ENCODE results near the gene KLF5.

The KLF5 gene

DNA sequence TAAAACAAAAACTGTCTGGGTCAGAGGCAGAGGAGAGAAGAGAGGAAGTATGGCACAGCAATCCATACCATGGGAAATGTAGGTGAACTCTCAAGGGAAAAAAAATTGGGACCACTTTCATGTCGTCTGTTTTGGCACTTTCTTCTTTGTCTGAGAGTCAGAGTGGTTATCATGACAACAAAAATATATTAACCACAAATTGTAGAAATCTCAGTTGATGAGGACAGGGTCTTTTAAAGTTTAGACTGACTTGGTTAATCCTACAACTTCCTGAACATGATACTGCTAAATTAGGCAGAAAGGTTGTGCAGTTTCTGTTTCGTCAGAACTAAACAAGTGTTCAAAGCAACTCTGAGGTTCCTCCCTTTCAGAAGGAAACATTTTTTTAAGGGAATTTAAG lies 15.2 kb downstream of the KLF5 start:
- H3K36me3 ChIP-seq (ENCODE audit: control insufficient read depth, low read length): no peaks in the 10 kb centered on the region
- H3F3A ChIP-seq (ENCODE audit: control insufficient read depth, insufficient read depth): no peaks in the 10 kb centered on the region
- H3K4me2 ChIP-seq (ENCODE audit: low read length): no peak overlapping the region
- no peaks in the 10 kb centered on the region for H3K9me2 ChIP-seq (replicated peaks; ENCODE audit: control insufficient read depth, low read length)
- H3K4me1 ChIP-seq (ENCODE audit: control insufficient read depth, low read length): no peaks in the 10 kb centered on the region
- H3K27me3 ChIP-seq (ENCODE audit: control insufficient read depth, low read length): no peaks in the 10 kb centered on the region; the same call in 1 of the 2 replicates
- no peaks in the 10 kb centered on the region for H3K9me3 ChIP-seq (ENCODE audit: control insufficient read depth, insufficient read depth, low read length)
- TF ChIP-seq EZH2phosphoT487 (IDR thresholded peaks at IDR 0.05; ENCODE audit: borderline replicate concordance, low read length): no peak
- TF ChIP-seq, protein P1, sequence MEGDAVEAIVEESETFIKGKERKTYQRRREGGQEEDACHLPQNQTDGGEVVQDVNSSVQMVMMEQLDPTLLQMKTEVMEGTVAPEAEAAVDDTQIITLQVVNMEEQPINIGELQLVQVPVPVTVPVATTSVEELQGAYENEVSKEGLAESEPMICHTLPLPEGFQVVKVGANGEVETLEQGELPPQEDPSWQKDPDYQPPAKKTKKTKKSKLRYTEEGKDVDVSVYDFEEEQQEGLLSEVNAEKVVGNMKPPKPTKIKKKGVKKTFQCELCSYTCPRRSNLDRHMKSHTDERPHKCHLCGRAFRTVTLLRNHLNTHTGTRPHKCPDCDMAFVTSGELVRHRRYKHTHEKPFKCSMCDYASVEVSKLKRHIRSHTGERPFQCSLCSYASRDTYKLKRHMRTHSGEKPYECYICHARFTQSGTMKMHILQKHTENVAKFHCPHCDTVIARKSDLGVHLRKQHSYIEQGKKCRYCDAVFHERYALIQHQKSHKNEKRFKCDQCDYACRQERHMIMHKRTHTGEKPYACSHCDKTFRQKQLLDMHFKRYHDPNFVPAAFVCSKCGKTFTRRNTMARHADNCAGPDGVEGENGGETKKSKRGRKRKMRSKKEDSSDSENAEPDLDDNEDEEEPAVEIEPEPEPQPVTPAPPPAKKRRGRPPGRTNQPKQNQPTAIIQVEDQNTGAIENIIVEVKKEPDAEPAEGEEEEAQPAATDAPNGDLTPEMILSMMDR (IDR thresholded peaks at IDR 0.05; ENCODE audit: low read depth, low read length, poor library complexity, severe bottlenecking): no peak
- H3K27ac ChIP-seq (ENCODE audit: low read depth, low read length): no peak overlapping the region
- H3K79me2 ChIP-seq (ENCODE audit: control insufficient read depth, low read length): no peaks in the 10 kb centered on the region
- H4K20me1 ChIP-seq (ENCODE audit: control insufficient read depth, insufficient read depth, low read depth, low read length): no peaks in the 10 kb centered on the region
- no peak overlapping the region for H3K4me3 ChIP-seq (ENCODE audit: low read length)

GRCh38 chr13:73074926-73075325 lies 16.1 kb downstream of the KLF5 start:
- H3K4me3 ChIP-seq (ENCODE audit: low read length): no peak overlapping the region

DNA sequence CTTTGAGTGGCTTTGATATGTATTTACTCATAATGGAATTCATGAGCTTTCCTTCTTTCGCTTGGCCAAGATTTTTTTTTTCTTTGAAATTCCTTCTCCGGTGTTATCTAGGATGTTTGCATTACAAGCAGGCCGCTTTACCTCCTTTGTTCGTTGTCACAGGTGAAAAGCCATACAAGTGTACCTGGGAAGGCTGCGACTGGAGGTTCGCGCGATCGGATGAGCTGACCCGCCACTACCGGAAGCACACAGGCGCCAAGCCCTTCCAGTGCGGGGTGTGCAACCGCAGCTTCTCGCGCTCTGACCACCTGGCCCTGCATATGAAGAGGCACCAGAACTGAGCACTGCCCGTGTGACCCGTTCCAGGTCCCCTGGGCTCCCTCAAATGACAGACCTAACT lies 16.7 kb downstream of the KLF5 start:
- H4K20me1 ChIP-seq (ENCODE audit: control insufficient read depth, insufficient read depth, low read depth, low read length): no peaks in the 10 kb centered on the region
- H3F3A ChIP-seq (ENCODE audit: control insufficient read depth, insufficient read depth): no peaks in the 10 kb centered on the region
- H3K9me3 ChIP-seq (ENCODE audit: control insufficient read depth, insufficient read depth, low read length): no peaks in the 10 kb centered on the region
- no peak overlapping the region for H3K4me3 ChIP-seq (ENCODE audit: low read length)
- H3K4me1 ChIP-seq (ENCODE audit: control insufficient read depth, low read length): no peaks in the 10 kb centered on the region
- no peaks in the 10 kb centered on the region for H3K9me2 ChIP-seq (replicated peaks; ENCODE audit: control insufficient read depth, low read length)
- H3K36me3 ChIP-seq (ENCODE audit: control insufficient read depth, low read length): no peaks in the 10 kb centered on the region
- no peak overlapping the region for H3K27ac ChIP-seq (ENCODE audit: low read depth, low read length)
- no peak overlapping the region for H3K4me2 ChIP-seq (ENCODE audit: low read length)
- TF ChIP-seq, protein P1 (IDR thresholded peaks at IDR 0.05; ENCODE audit: low read depth, low read length, poor library complexity, severe bottlenecking): no peak
- no peak for TF ChIP-seq EZH2phosphoT487 (IDR thresholded peaks at IDR 0.05; ENCODE audit: borderline replicate concordance, low read length)
- no peaks in the 10 kb centered on the region; the same call in 1 of the 2 replicates for H3K27me3 ChIP-seq (ENCODE audit: control insufficient read depth, low read length)
- no peaks in the 10 kb centered on the region for H3K79me2 ChIP-seq (ENCODE audit: control insufficient read depth, low read length)

More at GRCh38 chr13:73074926-73075325, 16.1 kb downstream of the KLF5 start:
- Histone ChIP-seq H3K27ac (ENCODE audit: low read depth, low read length) (no peak overlapping the region), H3K4me2 (ENCODE audit: low read length) (no peak overlapping the region), H3K79me2 (ENCODE audit: control insufficient read depth, low read length) (no peaks in the 10 kb centered on the region), H4K20me1 (ENCODE audit: control insufficient read depth, insufficient read depth, low read depth, low read length) (no peaks in the 10 kb centered on the region), H3K9me2 (replicated peaks; ENCODE audit: control insufficient read depth, low read length) (no peaks in the 10 kb centered on the region), H3K9me3 (ENCODE audit: control insufficient read depth, insufficient read depth, low read length) (no peaks in the 10 kb centered on the region), H3K27me3 (ENCODE audit: control insufficient read depth, low read length) (no peaks in the 10 kb centered on the region; the same call in 1 of the 2 replicates), H3K36me3 (ENCODE audit: control insufficient read depth, low read length) (no peaks in the 10 kb centered on the region), H3K4me1 (ENCODE audit: control insufficient read depth, low read length) (no peaks in the 10 kb centered on the region), H3F3A (ENCODE audit: control insufficient read depth, insufficient read depth) (no peaks in the 10 kb centered on the region)
- TF ChIP-seq EZH2phosphoT487 (IDR thresholded peaks at IDR 0.05; ENCODE audit: borderline replicate concordance, low read length): no peak
- TF ChIP-seq, protein P1 (IDR thresholded peaks at IDR 0.05; ENCODE audit: low read depth, low read length, poor library complexity, severe bottlenecking): no peak

All from DOHH2 (cell line).